H9 (cell line): ENCODE data around the gene SLC7A11. TPM values are rescaled to one million over a fixed set of nuclear protein-coding genes. Genes with fewer than 3 reads are reported as not detected.

Experiments
- DNase-seq: peaks from one replicate; pipeline ENCODE4 v3.0.0-alpha.2; 2017
- H2AFZ ChIP-seq: one replicate; pipeline ENCODE4 v1.6.1; 2013; ENCODE audit warnings: mild to moderate bottlenecking, low read length, control low read depth, moderate library complexity
- H2AK5ac ChIP-seq: 2 replicates; pipeline ENCODE4 v1.6.1; 2013; ENCODE audit warnings: low read length, control low read depth, mixed read lengths; ENCODE audit not compliant: insufficient read length
- H2BK120ac ChIP-seq: one replicate; pipeline ENCODE4 v1.6.1; 2013; ENCODE audit warnings: low read depth, mild to moderate bottlenecking, low read length, control low read depth, inconsistent platforms; ENCODE audit not compliant: poor library complexity, severe bottlenecking
- H2BK12ac ChIP-seq: 2 replicates; pipeline ENCODE4 v1.6.1; 2013; ENCODE audit warnings: low read length, control low read depth, mixed read lengths, low read depth; ENCODE audit not compliant: insufficient read length
- H2BK15ac ChIP-seq: 2 replicates; pipeline ENCODE4 v1.6.1; 2013; ENCODE audit warnings: low read depth, low read length, control low read depth
- H2BK20ac ChIP-seq: one replicate; pipeline ENCODE4 v1.6.1; 2013; ENCODE audit warnings: low read depth, mild to moderate bottlenecking, low read length, control low read depth, inconsistent platforms; ENCODE audit not compliant: poor library complexity, severe bottlenecking
- H2BK5ac ChIP-seq: 2 replicates; pipeline ENCODE4 v1.6.1; 2013; ENCODE audit warnings: low read length, control low read depth, mixed read lengths; ENCODE audit not compliant: insufficient read length
- H3K14ac ChIP-seq: 2 replicates; pipeline ENCODE4 v1.6.1; 2013; ENCODE audit warnings: low read length, control low read depth; ENCODE audit not compliant: insufficient read depth
- H3K18ac ChIP-seq: 2 replicates; pipeline ENCODE4 v1.6.1; 2013; ENCODE audit warnings: low read depth, mild to moderate bottlenecking, mixed read lengths, low read length, control low read depth; ENCODE audit not compliant: insufficient read length
- H3K23ac ChIP-seq: 2 replicates; pipeline ENCODE4 v1.6.1; 2013; ENCODE audit warnings: low read length, control low read depth, mixed read lengths, low read depth; ENCODE audit not compliant: insufficient read length
- H3K23me2 ChIP-seq: 2 replicates; pipeline ENCODE4 v1.6.1; 2013; ENCODE audit warnings: low read depth, mild to moderate bottlenecking, mixed read lengths, low read length, control low read depth; ENCODE audit not compliant: insufficient read length, poor library complexity, severe bottlenecking
- H3K27ac ChIP-seq: 2 replicates; pipeline ENCODE4 v1.5.1; 2013; ENCODE audit warnings: low read length, control low read depth, mixed read lengths, low read depth; ENCODE audit not compliant: insufficient read length
- H3K27me3 ChIP-seq: 2 replicates; pipeline ENCODE4 v1.6.1; 2013; ENCODE audit warnings: low read length, control low read depth, inconsistent platforms; ENCODE audit not compliant: insufficient read depth
- H3K4ac ChIP-seq: 2 replicates; pipeline ENCODE4 v1.6.1; 2013; ENCODE audit warnings: low read depth, mild to moderate bottlenecking, control low read depth, inconsistent platforms, low read length, moderate library complexity
- H3K4me1 ChIP-seq: 2 replicates; pipeline ENCODE4 v1.6.1; 2013; ENCODE audit warnings: low read length, control low read depth, inconsistent platforms; ENCODE audit not compliant: insufficient read depth
- H3K4me2 ChIP-seq: 2 replicates; pipeline ENCODE4 v1.6.1; 2013; ENCODE audit warnings: low read length, control low read depth, mixed read lengths; ENCODE audit not compliant: insufficient read length, insufficient read depth
- H3K56ac ChIP-seq: 2 replicates; pipeline ENCODE4 v1.6.1; 2013; ENCODE audit warnings: low read depth, mild to moderate bottlenecking, mixed read lengths, low read length, control low read depth; ENCODE audit not compliant: insufficient read length
- H3K79me1 ChIP-seq: 2 replicates; pipeline ENCODE4 v1.6.1; 2013; ENCODE audit warnings: low read depth, mild to moderate bottlenecking, moderate library complexity, low read length, control low read depth, inconsistent platforms; ENCODE audit not compliant: insufficient read depth, poor library complexity, severe bottlenecking
- H3K79me2 ChIP-seq: 2 replicates; pipeline ENCODE4 v1.6.1; 2013; ENCODE audit warnings: low read length, control low read depth, inconsistent platforms; ENCODE audit not compliant: insufficient read depth
- H3K9ac ChIP-seq: 2 replicates; pipeline ENCODE4 v1.6.1; 2013; ENCODE audit warnings: low read length, control low read depth, mixed read lengths; ENCODE audit not compliant: insufficient read length; ENCODE audit errors: extremely low read depth
- H3K9me3 ChIP-seq: one replicate; pipeline ENCODE4 v1.6.1; 2013; ENCODE audit warnings: low read depth, low read length, inconsistent platforms; ENCODE audit not compliant: control insufficient read depth
- H3T11ph ChIP-seq: one replicate; pipeline ENCODE4 v1.6.1; 2013; ENCODE audit warnings: mild to moderate bottlenecking, low read length, control low read depth, inconsistent platforms
- H4K20me1 ChIP-seq: one replicate; pipeline ENCODE4 v1.6.1; 2013; ENCODE audit not compliant: control insufficient read depth, insufficient read length, insufficient read depth
- H4K5ac ChIP-seq: 2 replicates; pipeline ENCODE4 v1.6.1; 2013; ENCODE audit warnings: low read depth, mild to moderate bottlenecking, mixed read lengths, low read length, control low read depth; ENCODE audit not compliant: insufficient read length
- H4K8ac ChIP-seq: replicated peaks from 2 replicates; pipeline ENCODE4 v1.6.1; 2013; ENCODE audit warnings: low read length, control low read depth, mixed read lengths, low read depth; ENCODE audit not compliant: insufficient read length
- H4K91ac ChIP-seq: 2 replicates; pipeline ENCODE4 v1.6.1; 2013; ENCODE audit warnings: low read depth, mild to moderate bottlenecking, moderate library complexity, mixed read lengths, low read length, control low read depth; ENCODE audit not compliant: insufficient read length
- H3K27ac Mint-ChIP-seq, 3 experiments: 2 replicates in 2 of 3; 3 replicates in 1 of 3; pipeline ENCODE4 v1.8.0; 2020 to 2021; ENCODE audit warnings: mixed read lengths in 3 of 3, mild to moderate bottlenecking in 1 of 3, moderate library complexity in 1 of 3
- H3K27me3 Mint-ChIP-seq: 2 replicates; pipeline ENCODE4 v1.8.0; 2021; ENCODE audit warnings: low read depth, mild to moderate bottlenecking, moderate library complexity, mixed read lengths
- H3K36me3 Mint-ChIP-seq, 3 experiments: 2 replicates in 2 of 3; 3 replicates in 1 of 3; pipeline ENCODE4 v1.8.0; 2020 to 2021; ENCODE audit warnings: low read depth in 3 of 3, mixed read lengths in 3 of 3; ENCODE audit not compliant: insufficient read depth in 1 of 3
- H3K4me1 Mint-ChIP-seq, 2 experiments: 2 replicates each; pipeline ENCODE4 v1.8.0; 2020; ENCODE audit warnings: mixed read lengths in 2 of 2
- H3K4me3 Mint-ChIP-seq, 2 experiments: 2 replicates in 1 of 2; 3 replicates in 1 of 2; pipeline ENCODE4 v1.8.0; 2020 to 2021; ENCODE audit warnings: mild to moderate bottlenecking in 2 of 2, mixed read lengths in 2 of 2, moderate library complexity in 1 of 2
- H3K9me3 Mint-ChIP-seq, 2 experiments: 2 replicates in 1 of 2; 3 replicates in 1 of 2; pipeline ENCODE4 v1.8.0; 2020; ENCODE audit warnings: mild to moderate bottlenecking in 2 of 2, mixed read lengths in 2 of 2, moderate library complexity in 1 of 2
- WGBS: extraction: QIAGEN DNeasy Blood & Tissue Kit; methylation state at CpG from one replicate; pipeline ENCODE4 v1.1.7; 2013; ENCODE audit warnings: missing lambda C conversion rate, low lambda C conversion rate, mixed read lengths; ENCODE audit not compliant: insufficient read length; ENCODE audit errors: extremely low coverage; 5-methylcytosine and 5-hydroxymethylcytosine counted together
- total RNA-seq: library from RNA; stranded (reverse); gene quantifications from 2 replicates; pipeline ENCODE4 v1.2.1, GENCODE V29; 2021
- TF ChIP-seq, protein P1 (sequence below): fragments of 200-600 bp; sonication (generic); conservative IDR thresholded peaks from 3 replicates; pipeline ENCODE4 v1.8.0; 2021; ENCODE audit warnings: antibody characterized with exemption, mild to moderate bottlenecking

SLC7A11 gene
- total RNA-seq, 1 experiment from 2014 or later = 19.8 TPM

DNA sequence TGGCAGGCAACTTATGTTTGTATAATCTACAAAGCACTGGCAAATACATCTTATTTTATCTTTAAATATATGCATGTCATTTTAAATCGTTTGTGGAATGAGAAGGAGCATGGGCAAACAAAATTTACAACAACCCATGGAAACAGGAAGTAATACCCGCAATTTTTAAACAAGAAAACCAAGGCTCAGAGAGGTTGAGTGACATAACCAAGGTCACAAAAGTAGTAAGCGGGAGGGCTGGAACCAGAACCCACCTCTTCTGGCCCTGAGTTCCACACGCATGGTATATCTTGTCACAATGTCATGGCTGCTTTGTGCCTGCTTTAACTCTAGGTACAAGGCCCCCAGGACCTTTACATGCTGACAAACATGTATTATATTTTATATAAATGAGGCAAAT, 52.9 kb downstream of the SLC7A11 start:
- H3K27ac ChIP-seq = no peak overlapping the region
- H3K9me3 ChIP-seq = no peaks in the 10 kb centered on the region
- no peak overlapping the region for H3K23ac ChIP-seq
- no peak overlapping the region for H2AK5ac ChIP-seq
- H4K20me1 ChIP-seq = no peaks in the 10 kb centered on the region
- H3K4ac ChIP-seq = no peak overlapping the region
- no CpG with 5 or more reads among the region's 4 CpGs for WGBS
- TF ChIP-seq, protein P1, sequence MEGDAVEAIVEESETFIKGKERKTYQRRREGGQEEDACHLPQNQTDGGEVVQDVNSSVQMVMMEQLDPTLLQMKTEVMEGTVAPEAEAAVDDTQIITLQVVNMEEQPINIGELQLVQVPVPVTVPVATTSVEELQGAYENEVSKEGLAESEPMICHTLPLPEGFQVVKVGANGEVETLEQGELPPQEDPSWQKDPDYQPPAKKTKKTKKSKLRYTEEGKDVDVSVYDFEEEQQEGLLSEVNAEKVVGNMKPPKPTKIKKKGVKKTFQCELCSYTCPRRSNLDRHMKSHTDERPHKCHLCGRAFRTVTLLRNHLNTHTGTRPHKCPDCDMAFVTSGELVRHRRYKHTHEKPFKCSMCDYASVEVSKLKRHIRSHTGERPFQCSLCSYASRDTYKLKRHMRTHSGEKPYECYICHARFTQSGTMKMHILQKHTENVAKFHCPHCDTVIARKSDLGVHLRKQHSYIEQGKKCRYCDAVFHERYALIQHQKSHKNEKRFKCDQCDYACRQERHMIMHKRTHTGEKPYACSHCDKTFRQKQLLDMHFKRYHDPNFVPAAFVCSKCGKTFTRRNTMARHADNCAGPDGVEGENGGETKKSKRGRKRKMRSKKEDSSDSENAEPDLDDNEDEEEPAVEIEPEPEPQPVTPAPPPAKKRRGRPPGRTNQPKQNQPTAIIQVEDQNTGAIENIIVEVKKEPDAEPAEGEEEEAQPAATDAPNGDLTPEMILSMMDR = no peak
- H3T11ph ChIP-seq = no peak overlapping the region
- no peak overlapping the region for H2BK12ac ChIP-seq
- H3K4me1 Mint-ChIP-seq = peaks cover 12 to 21% of the 10 kb centered on the region in 2 experiments
- no peak for DNase-seq
- no peak overlapping the region for H4K8ac ChIP-seq
- no peak overlapping the region for H3K27ac Mint-ChIP-seq
- H3K9ac ChIP-seq = no peak overlapping the region
- H3K4me3 Mint-ChIP-seq = no peak overlapping the region
- H2BK5ac ChIP-seq = no peak overlapping the region
- H3K23me2 ChIP-seq = no peaks in the 10 kb centered on the region
- no peak overlapping the region for H4K5ac ChIP-seq
- no peak overlapping the region for H3K4me2 ChIP-seq
- no peak overlapping the region for H4K91ac ChIP-seq
- no peaks in the 10 kb centered on the region for H3K27me3 Mint-ChIP-seq
- no peaks in the 10 kb centered on the region for H3K9me3 Mint-ChIP-seq
- no peak overlapping the region for H2BK20ac ChIP-seq
- peaks cover 2% of the 10 kb centered on the region; the same call in 1 of the 2 replicates for H3K4me1 ChIP-seq
- no peak overlapping the region for H2BK15ac ChIP-seq
- H3K79me1 ChIP-seq = no peaks in the 10 kb centered on the region
- no peak overlapping the region for H3K56ac ChIP-seq
- no peaks in the 10 kb centered on the region; a peak in 1 of 7 replicates for H3K36me3 Mint-ChIP-seq
- no peak overlapping the region for H2BK120ac ChIP-seq
- H3K27me3 ChIP-seq = no peaks in the 10 kb centered on the region
- no peaks in the 10 kb centered on the region for H3K79me2 ChIP-seq
- H2AFZ ChIP-seq = no peak overlapping the region
- H3K14ac ChIP-seq = no peak overlapping the region
- no peak overlapping the region for H3K18ac ChIP-seq
